ENCODE results near the gene HOXA13.

HOXA13 gene

GRCh38 chr7:27165089-27165995 is 34.5 kb downstream of the HOXA13 start, which contains the start of gene HOXA9 (continued):
- TF ChIP-seq KLF17 (tag by site-specific recombination; IDR thresholded peaks at IDR 0.05) (peak; percentile 98), ZNF555 (tag by site-specific recombination; conservative IDR thresholded peaks at IDR 0.05) (no peak), KLF1 (tag by site-specific recombination; IDR thresholded peaks at IDR 0.05) (peak; percentile 76), ZNF157 (tag by site-specific recombination; IDR thresholded peaks at IDR 0.05) (no peak), GLI4 (tag by site-specific recombination; IDR thresholded peaks at IDR 0.05) (no peak), ZNF660 (tag by site-specific recombination; IDR thresholded peaks at IDR 0.05) (no peak), ZSCAN18 (tag by site-specific recombination; IDR thresholded peaks at IDR 0.05) (no peak; the same call in 1 of the 2 replicates), ZNF629 (tag by site-specific recombination; IDR thresholded peaks at IDR 0.05) (peak; percentile 90), ZNF707 (tag by site-specific recombination; IDR thresholded peaks at IDR 0.05) (no peak), ZNF18 (tag by site-specific recombination; IDR thresholded peaks at IDR 0.05) (peak; percentile 93), PRDM1 (tag by site-specific recombination; IDR thresholded peaks at IDR 0.05) (no peak), ZNF843 (tag by site-specific recombination; IDR thresholded peaks at IDR 0.05) (peak; percentile 100), ZNF37A (tag by site-specific recombination; IDR thresholded peaks at IDR 0.05) (no peak), ZNF645 (tag by site-specific recombination; IDR thresholded peaks at IDR 0.05) (no peak; the same call in none of the 2 replicates), ZNF518A (tag by site-specific recombination; conservative IDR thresholded peaks at IDR 0.05; ENCODE audit: low read depth) (peak; percentile 42; the same call in 1 of the 2 replicates), ZNF544 (tag by site-specific recombination; IDR thresholded peaks at IDR 0.05) (no peak), HOXD13 (CRISPR knock-in tag; IDR thresholded peaks at IDR 0.05; ENCODE audit: borderline replicate concordance) (peak; percentile 76; the same call in 1 of the 2 replicates), GLIS1 (tag by site-specific recombination; IDR thresholded peaks at IDR 0.05) (peak; percentile 81), ZNF138 (tag by site-specific recombination; IDR thresholded peaks at IDR 0.05; ENCODE audit: borderline replicate concordance) (no peak), ZNF600 (tag by site-specific recombination; IDR thresholded peaks at IDR 0.05) (no peak), ZNF140 (tag by site-specific recombination; IDR thresholded peaks at IDR 0.05) (no peak), ZSCAN4 (tag by site-specific recombination; IDR thresholded peaks at IDR 0.05) (peak; percentile 87), ZIC2 (tag by site-specific recombination; IDR thresholded peaks at IDR 0.05) (peak; percentile 71), ZNF341 (tag by site-specific recombination; IDR thresholded peaks at IDR 0.05; ENCODE audit: low read depth) (peak; percentile 75), ZNF621 (tag by site-specific recombination; IDR thresholded peaks at IDR 0.05) (no peak), MYNN (tag by site-specific recombination; IDR thresholded peaks at IDR 0.05; ENCODE audit: borderline replicate concordance) (no peak), BCL11A (tag by site-specific recombination; IDR thresholded peaks at IDR 0.05; ENCODE audit: low read depth) (peak; percentile 97), ZNF530 (tag by site-specific recombination; IDR thresholded peaks at IDR 0.05; ENCODE audit: low read depth) (no peak), SALL2 (tag by site-specific recombination; IDR thresholded peaks at IDR 0.05; ENCODE audit: borderline replicate concordance) (no peak)
